ENCODE results near the gene WSCD1.

WSCD1 gene

DNA sequence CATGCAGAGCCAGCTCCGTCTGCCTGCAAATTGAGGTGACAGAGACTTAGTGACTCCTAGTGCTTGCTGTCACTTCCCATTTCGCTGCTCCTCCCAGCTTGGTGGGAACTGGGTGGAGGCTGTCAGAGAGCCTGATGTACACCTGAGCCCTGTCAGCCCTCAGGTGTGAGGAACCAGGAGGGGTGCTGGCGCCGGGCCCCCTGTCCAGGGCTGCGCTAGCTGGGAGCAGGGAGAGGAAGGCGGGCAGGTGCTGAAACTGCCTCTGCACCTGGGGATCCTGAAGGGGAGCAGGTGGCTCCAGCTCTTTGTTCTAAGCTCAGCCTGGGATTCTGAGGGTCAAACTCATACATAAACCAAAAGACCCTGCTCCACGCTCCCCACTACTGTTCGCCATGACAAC lies 10.8 kb upstream of the WSCD1 start (continued):
- TF ChIP-seq, protein P1, sequence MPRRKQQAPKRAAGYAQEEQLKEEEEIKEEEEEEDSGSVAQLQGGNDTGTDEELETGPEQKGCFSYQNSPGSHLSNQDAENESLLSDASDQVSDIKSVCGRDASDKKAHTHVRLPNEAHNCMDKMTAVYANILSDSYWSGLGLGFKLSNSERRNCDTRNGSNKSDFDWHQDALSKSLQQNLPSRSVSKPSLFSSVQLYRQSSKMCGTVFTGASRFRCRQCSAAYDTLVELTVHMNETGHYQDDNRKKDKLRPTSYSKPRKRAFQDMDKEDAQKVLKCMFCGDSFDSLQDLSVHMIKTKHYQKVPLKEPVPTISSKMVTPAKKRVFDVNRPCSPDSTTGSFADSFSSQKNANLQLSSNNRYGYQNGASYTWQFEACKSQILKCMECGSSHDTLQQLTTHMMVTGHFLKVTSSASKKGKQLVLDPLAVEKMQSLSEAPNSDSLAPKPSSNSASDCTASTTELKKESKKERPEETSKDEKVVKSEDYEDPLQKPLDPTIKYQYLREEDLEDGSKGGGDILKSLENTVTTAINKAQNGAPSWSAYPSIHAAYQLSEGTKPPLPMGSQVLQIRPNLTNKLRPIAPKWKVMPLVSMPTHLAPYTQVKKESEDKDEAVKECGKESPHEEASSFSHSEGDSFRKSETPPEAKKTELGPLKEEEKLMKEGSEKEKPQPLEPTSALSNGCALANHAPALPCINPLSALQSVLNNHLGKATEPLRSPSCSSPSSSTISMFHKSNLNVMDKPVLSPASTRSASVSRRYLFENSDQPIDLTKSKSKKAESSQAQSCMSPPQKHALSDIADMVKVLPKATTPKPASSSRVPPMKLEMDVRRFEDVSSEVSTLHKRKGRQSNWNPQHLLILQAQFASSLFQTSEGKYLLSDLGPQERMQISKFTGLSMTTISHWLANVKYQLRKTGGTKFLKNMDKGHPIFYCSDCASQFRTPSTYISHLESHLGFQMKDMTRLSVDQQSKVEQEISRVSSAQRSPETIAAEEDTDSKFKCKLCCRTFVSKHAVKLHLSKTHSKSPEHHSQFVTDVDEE (CRISPR knock-in tag; IDR thresholded peaks at IDR 0.05), result no peak
- TF ChIP-seq PATZ1 (CRISPR knock-in tag; IDR thresholded peaks at IDR 0.05; ENCODE audit: borderline replicate concordance) (no peak), ZFP3 (CRISPR knock-in tag; IDR thresholded peaks at IDR 0.05) (no peak), CSDC2 (CRISPR knock-in tag; IDR thresholded peaks at IDR 0.05) (no peak), ZNF70 (CRISPR knock-in tag; IDR thresholded peaks at IDR 0.05) (no peak), BACH2 (CRISPR knock-in tag; IDR thresholded peaks at IDR 0.05; ENCODE audit: borderline replicate concordance) (no peak), PPARA (CRISPR knock-in tag; IDR thresholded peaks at IDR 0.05; ENCODE audit: borderline replicate concordance) (no peak)

GRCh38 chr17:6061290-6061689 lies 8.9 kb upstream of the WSCD1 start:
- no peak for ATAC-seq
- TF ChIP-seq ZFP3 (CRISPR knock-in tag; IDR thresholded peaks at IDR 0.05) (no peak), ZC3H10 (CRISPR knock-in tag; IDR thresholded peaks at IDR 0.05) (no peak), TOX (CRISPR knock-in tag; IDR thresholded peaks at IDR 0.05; ENCODE audit: borderline replicate concordance) (no peak), ESRRG (CRISPR knock-in tag; IDR thresholded peaks at IDR 0.05) (no peak), TCF4 (CRISPR knock-in tag; IDR thresholded peaks at IDR 0.05; ENCODE audit: borderline replicate concordance) (no peak), ZNF8 (CRISPR knock-in tag; IDR thresholded peaks at IDR 0.05) (no peak), OSR1 (CRISPR knock-in tag; IDR thresholded peaks at IDR 0.05) (no peak), ZFP30 (CRISPR knock-in tag; IDR thresholded peaks at IDR 0.05) (no peak), PATZ1 (CRISPR knock-in tag; IDR thresholded peaks at IDR 0.05; ENCODE audit: borderline replicate concordance) (no peak), PPARA (CRISPR knock-in tag; IDR thresholded peaks at IDR 0.05; ENCODE audit: borderline replicate concordance) (no peak), ARNTL (CRISPR knock-in tag; IDR thresholded peaks at IDR 0.05; ENCODE audit: borderline replicate concordance, low read depth) (no peak), ISL1 (CRISPR knock-in tag; IDR thresholded peaks at IDR 0.05) (no peak), CSDC2 (CRISPR knock-in tag; IDR thresholded peaks at IDR 0.05) (no peak), BACH2 (CRISPR knock-in tag; IDR thresholded peaks at IDR 0.05; ENCODE audit: borderline replicate concordance) (no peak), ZNF70 (CRISPR knock-in tag; IDR thresholded peaks at IDR 0.05) (no peak), SNAI2 (CRISPR knock-in tag; IDR thresholded peaks at IDR 0.05) (no peak)
- TF ChIP-seq, protein P2, sequence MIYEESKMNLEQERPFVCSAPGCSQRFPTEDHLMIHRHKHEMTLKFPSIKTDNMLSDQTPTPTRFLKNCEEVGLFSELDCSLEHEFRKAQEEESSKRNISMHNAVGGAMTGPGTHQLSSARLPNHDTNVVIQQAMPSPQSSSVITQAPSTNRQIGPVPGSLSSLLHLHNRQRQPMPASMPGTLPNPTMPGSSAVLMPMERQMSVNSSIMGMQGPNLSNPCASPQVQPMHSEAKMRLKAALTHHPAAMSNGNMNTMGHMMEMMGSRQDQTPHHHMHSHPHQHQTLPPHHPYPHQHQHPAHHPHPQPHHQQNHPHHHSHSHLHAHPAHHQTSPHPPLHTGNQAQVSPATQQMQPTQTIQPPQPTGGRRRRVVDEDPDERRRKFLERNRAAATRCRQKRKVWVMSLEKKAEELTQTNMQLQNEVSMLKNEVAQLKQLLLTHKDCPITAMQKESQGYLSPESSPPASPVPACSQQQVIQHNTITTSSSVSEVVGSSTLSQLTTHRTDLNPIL (CRISPR knock-in tag; IDR thresholded peaks at IDR 0.05; ENCODE audit: low read depth), result no peak
- TF ChIP-seq, protein P1 (CRISPR knock-in tag; IDR thresholded peaks at IDR 0.05), result no peak
- TF ChIP-seq, protein P3, sequence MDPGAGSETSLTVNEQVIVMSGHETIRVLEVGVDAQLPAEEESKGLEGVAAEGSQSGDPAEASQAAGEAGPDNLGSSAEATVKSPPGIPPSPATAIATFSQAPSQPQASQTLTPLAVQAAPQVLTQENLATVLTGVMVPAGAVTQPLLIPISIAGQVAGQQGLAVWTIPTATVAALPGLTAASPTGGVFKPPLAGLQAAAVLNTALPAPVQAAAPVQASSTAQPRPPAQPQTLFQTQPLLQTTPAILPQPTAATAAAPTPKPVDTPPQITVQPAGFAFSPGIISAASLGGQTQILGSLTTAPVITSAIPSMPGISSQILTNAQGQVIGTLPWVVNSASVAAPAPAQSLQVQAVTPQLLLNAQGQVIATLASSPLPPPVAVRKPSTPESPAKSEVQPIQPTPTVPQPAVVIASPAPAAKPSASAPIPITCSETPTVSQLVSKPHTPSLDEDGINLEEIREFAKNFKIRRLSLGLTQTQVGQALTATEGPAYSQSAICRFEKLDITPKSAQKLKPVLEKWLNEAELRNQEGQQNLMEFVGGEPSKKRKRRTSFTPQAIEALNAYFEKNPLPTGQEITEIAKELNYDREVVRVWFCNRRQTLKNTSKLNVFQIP (CRISPR knock-in tag; IDR thresholded peaks at IDR 0.05; ENCODE audit: borderline replicate concordance, low read depth), result no peak
